ENCODE results near the gene HIVEP3.

- no peak for TF ChIP-seq CTCF (IDR thresholded peaks at IDR 0.05)
- no peak for TF ChIP-seq POLR2A (IDR thresholded peaks at IDR 0.05)
Observed at GRCh38 chr1:41582351-41582750, 336.4 kb downstream of the HIVEP3 start.

All from heart left ventricle (tissue), 13 donors.